H1 (cell line): ENCODE data around the gene KANTR. TPM values are rescaled to one million over a fixed set of nuclear protein-coding genes. Genes with fewer than 3 reads are reported as not detected.

Experiments
- CHD1 ChIP-seq: IDR thresholded peaks from 2 replicates; pipeline ENCODE4 v1.6.1; 2012; ENCODE audit warnings: low read depth, low read length, improper control_type of control experiment
- CHD2 ChIP-seq: IDR thresholded peaks from 2 replicates; pipeline ENCODE4 v1.6.1; 2012; ENCODE audit warnings: low read length, improper control_type of control experiment
- CREB1 ChIP-seq: IDR thresholded peaks from 2 replicates; pipeline ENCODE4 v1.6.1; 2012; ENCODE audit warnings: inconsistent platforms
- CTBP2 ChIP-seq: IDR thresholded peaks from 2 replicates; pipeline ENCODE4 v1.7.0; 2011; ENCODE audit warnings: borderline replicate concordance, mild to moderate bottlenecking, moderate library complexity, mixed read lengths, low read length; ENCODE audit not compliant: insufficient read depth, insufficient read length
- POLR2AphosphoS5 ChIP-seq: IDR thresholded peaks from 2 replicates; pipeline ENCODE4 v1.6.1; 2011; ENCODE audit warnings: low read depth, low read length
- RFX5 ChIP-seq: IDR thresholded peaks from 2 replicates; pipeline ENCODE4 v1.6.1; 2011; ENCODE audit warnings: low read depth, low read length, improper control_type of control experiment, borderline replicate concordance
- RXRA ChIP-seq: IDR thresholded peaks from 2 replicates; pipeline ENCODE4 v1.6.1; 2011; ENCODE audit warnings: low read depth, mild to moderate bottlenecking, low read length, moderate library complexity; ENCODE audit not compliant: insufficient read depth
- SIN3A ChIP-seq, 2 experiments: IDR thresholded peaks in 1 of 2; conservative IDR thresholded peaks in 1 of 2; 2 replicates each; pipeline ENCODE4 v1.6.1; 2011 to 2012; ENCODE audit warnings: low read length in 2 of 2, improper control_type of control experiment in 1 of 2, low read depth in 1 of 2, mild to moderate bottlenecking in 1 of 2
- SIRT6 ChIP-seq: IDR thresholded peaks from one replicate; pipeline ENCODE4 v1.7.1; 2012; ENCODE audit warnings: low read length, inconsistent platforms
- SIX5 ChIP-seq: IDR thresholded peaks from 2 replicates; pipeline ENCODE4 v1.6.1; 2011; ENCODE audit warnings: mild to moderate bottlenecking, low read depth, low read length
- SP2 ChIP-seq: IDR thresholded peaks from 2 replicates; pipeline ENCODE4 v1.6.1; 2012; ENCODE audit warnings: mild to moderate bottlenecking, low read length, inconsistent platforms
- SUZ12 ChIP-seq: fragments of 200-600 bp; sonication (generic); IDR thresholded peaks from 2 replicates; pipeline ENCODE4 v1.6.1; 2012; ENCODE audit warnings: mild to moderate bottlenecking, inconsistent platforms, low read length, moderate library complexity, mixed read lengths
- TAF1 ChIP-seq: IDR thresholded peaks from 2 replicates; pipeline ENCODE4 v1.6.1; 2011; ENCODE audit warnings: mild to moderate bottlenecking, low read depth, low read length
- TAF7 ChIP-seq: optimal IDR thresholded peaks from 2 replicates; pipeline ENCODE3; 2011; ENCODE audit warnings: low read depth, mild to moderate bottlenecking, inconsistent platforms, low read length, moderate library complexity, borderline replicate concordance
- ZNF274 ChIP-seq: IDR thresholded peaks from 2 replicates; pipeline ENCODE4 v1.7.0; 2012; ENCODE audit warnings: low read length, borderline replicate concordance; ENCODE audit errors: extremely low read depth
- polyA plus RNA-seq, 7 experiments: library from polyadenylated mRNA; depleted of rRNA in 3 of 7; stranded (reverse) in 5 of 7; unstranded in 2 of 7; fragments of >200 nt in 5 of 7; fragments of 200-250 nt in 2 of 7; gene quantifications; 1 replicate in 5 of 7; 2 replicates in 1 of 7; 4 replicates in 1 of 7; pipeline versions ENCODE4 v1.2.1 to v1.2.3, GENCODE V29; 2011 to 2013; ENCODE audit warnings: missing spikeins in 2 of 7, mixed read lengths in 2 of 7
- total RNA-seq: library from RNA; stranded (reverse); fragmentation: NEBNext Ultra II Directional; extraction: Animal tissue kit (Norgen Biotek cat#: 25700); gene quantifications from 2 replicates; pipeline ENCODE4 v1.2.1, GENCODE V29; 2021
- TF ChIP-seq, protein P1 (sequence below): IDR thresholded peaks from 2 replicates; pipeline ENCODE4 v1.6.1; 2012; ENCODE audit warnings: low read length, inconsistent platforms
- TF ChIP-seq, protein P2 (sequence below): IDR thresholded peaks from 2 replicates; pipeline ENCODE4 v1.6.1; 2012; ENCODE audit warnings: inconsistent platforms
- TF ChIP-seq, protein P3 (sequence below), 3 experiments: IDR thresholded peaks; 1 replicate in 2 of 3; 2 replicates in 1 of 3; pipeline versions ENCODE4 v1.5.1 to v1.6.1; 2011; ENCODE audit warnings: low read length in 3 of 3, mild to moderate bottlenecking in 3 of 3, inconsistent platforms in 2 of 3, low read depth in 1 of 3, moderate library complexity in 1 of 3; ENCODE audit not compliant: insufficient read depth in 1 of 3; ENCODE audit errors: control extremely low read depth in 1 of 3

The KANTR gene
- total and polyA plus RNA-seq, 2 of the 8 experiments (the other 6 are each of a cell fraction or from before 2014, with no cell fraction given), result 7.7 to 9.5 TPM

DNA sequence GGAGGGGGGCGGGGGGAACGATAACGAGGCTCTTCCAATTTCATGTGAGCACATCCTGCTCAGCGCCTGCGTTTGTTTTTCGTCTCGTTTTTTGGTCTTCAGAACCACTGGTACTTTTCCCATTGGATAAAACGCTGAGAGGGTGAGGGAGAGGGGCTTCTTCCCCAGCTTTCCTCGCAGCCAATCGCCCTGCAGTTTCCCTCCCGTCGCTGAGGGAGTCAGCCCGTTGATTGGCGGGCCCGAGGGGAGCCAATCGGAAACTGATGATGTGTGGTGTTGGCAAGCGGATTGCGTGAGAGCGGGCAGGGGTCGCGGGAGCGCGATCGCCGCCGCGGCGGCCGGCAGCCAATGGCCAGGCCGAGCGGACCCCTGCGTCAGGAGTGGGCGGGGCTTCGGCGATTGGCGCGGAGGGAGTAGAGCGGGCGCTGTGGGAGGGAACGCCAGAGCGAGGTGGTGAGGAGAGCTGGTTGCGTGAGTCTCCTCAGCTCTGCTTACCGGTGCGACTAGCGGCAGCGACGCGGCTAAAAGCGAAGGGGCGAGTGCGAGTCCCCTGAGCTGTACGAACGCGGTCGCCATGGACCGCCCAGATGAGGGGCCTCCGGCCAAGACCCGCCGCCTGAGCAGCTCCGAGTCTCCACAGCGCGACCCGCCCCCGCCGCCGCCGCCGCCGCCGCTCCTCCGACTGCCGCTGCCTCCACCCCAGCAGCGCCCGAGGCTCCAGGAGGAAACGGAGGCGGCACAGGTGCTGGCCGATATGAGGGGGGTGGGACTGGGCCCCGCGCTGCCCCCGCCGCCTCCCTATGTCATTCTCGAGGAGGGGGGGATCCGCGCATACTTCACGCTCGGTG, 11.8 kb upstream of the KANTR start, which contains the start of gene TSPYL2 (continued):
- TF ChIP-seq, protein P1, sequence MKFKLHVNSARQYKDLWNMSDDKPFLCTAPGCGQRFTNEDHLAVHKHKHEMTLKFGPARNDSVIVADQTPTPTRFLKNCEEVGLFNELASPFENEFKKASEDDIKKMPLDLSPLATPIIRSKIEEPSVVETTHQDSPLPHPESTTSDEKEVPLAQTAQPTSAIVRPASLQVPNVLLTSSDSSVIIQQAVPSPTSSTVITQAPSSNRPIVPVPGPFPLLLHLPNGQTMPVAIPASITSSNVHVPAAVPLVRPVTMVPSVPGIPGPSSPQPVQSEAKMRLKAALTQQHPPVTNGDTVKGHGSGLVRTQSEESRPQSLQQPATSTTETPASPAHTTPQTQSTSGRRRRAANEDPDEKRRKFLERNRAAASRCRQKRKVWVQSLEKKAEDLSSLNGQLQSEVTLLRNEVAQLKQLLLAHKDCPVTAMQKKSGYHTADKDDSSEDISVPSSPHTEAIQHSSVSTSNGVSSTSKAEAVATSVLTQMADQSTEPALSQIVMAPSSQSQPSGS, result no peak
- peak; percentile 98 for TF ChIP-seq TAF1
- no peak for TF ChIP-seq RXRA
- no peak for TF ChIP-seq SIX5
- peak; percentile 91 for TF ChIP-seq RFX5
- 0 out of 2 replicates have a peak, but pooled peaks have one; percentile 64 for TF ChIP-seq CHD2
- TF ChIP-seq, protein P2, sequence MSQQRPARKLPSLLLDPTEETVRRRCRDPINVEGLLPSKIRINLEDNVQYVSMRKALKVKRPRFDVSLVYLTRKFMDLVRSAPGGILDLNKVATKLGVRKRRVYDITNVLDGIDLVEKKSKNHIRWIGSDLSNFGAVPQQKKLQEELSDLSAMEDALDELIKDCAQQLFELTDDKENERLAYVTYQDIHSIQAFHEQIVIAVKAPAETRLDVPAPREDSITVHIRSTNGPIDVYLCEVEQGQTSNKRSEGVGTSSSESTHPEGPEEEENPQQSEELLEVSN, result no peak
- peak; percentile 78 for TF ChIP-seq TAF7
- peak; percentile 99 for TF ChIP-seq POLR2AphosphoS5
- no peak for TF ChIP-seq SIRT6
- no peak for TF ChIP-seq CTBP2
- TF ChIP-seq SUZ12, result no peak
- TF ChIP-seq CHD1, result no peak
- no peak for TF ChIP-seq SP2
- TF ChIP-seq ZNF274, result no peak
- TF ChIP-seq, protein P3, sequence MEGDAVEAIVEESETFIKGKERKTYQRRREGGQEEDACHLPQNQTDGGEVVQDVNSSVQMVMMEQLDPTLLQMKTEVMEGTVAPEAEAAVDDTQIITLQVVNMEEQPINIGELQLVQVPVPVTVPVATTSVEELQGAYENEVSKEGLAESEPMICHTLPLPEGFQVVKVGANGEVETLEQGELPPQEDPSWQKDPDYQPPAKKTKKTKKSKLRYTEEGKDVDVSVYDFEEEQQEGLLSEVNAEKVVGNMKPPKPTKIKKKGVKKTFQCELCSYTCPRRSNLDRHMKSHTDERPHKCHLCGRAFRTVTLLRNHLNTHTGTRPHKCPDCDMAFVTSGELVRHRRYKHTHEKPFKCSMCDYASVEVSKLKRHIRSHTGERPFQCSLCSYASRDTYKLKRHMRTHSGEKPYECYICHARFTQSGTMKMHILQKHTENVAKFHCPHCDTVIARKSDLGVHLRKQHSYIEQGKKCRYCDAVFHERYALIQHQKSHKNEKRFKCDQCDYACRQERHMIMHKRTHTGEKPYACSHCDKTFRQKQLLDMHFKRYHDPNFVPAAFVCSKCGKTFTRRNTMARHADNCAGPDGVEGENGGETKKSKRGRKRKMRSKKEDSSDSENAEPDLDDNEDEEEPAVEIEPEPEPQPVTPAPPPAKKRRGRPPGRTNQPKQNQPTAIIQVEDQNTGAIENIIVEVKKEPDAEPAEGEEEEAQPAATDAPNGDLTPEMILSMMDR (IDR thresholded peaks at IDR 0.05; ENCODE audit: control extremely low read depth in 1 of 3, insufficient read depth in 1 of 3, low read depth in 1 of 3, low read length in 3 of 3), result no peak
- TF ChIP-seq SIN3A (conservative IDR thresholded peaks at IDR 0.05 in 1 of 2, IDR thresholded peaks at IDR 0.05 in 1 of 2; ENCODE audit: low read depth in 1 of 2, low read length in 2 of 2), result peak in 1 of 2 experiments; percentile 65; a peak in 1 of 4 replicates
- TF ChIP-seq CREB1, result peak; percentile 86
